Panc1 (cell line): Measurements from ENCODE around the gene SARS2.

Experiments
- CTCF ChIP-seq: fragments of 450-650 bp; IDR thresholded peaks from 2 replicates; pipeline ENCODE4 v1.5.1; 2017; ENCODE audit warnings: mild to moderate bottlenecking
- POLR2AphosphoS5 ChIP-seq: IDR thresholded peaks from 2 replicates; pipeline ENCODE4 v1.6.1; 2012; ENCODE audit warnings: mild to moderate bottlenecking, low read depth, low read length, moderate library complexity
- TCF7L2 ChIP-seq: IDR thresholded peaks from 2 replicates; pipeline ENCODE4 v1.6.1; 2011; ENCODE audit warnings: mild to moderate bottlenecking, low read depth, low read length, inconsistent platforms

- TF ChIP-seq CTCF, result no peak
- 0 out of 2 replicates have a peak, but pooled peaks have one; percentile 54 for TF ChIP-seq POLR2AphosphoS5
- no peak for TF ChIP-seq TCF7L2
Measured at GRCh38 chr19:38900743-38901190, 29.8 kb downstream of the SARS2 start.
